ENCODE data around the gene ARID3C.
"Not testable (repeated sequence)": the region's sequence is repeated elsewhere in the genome, so short reads cannot be mapped to it uniquely, and the experiment has no call there.

DNA sequence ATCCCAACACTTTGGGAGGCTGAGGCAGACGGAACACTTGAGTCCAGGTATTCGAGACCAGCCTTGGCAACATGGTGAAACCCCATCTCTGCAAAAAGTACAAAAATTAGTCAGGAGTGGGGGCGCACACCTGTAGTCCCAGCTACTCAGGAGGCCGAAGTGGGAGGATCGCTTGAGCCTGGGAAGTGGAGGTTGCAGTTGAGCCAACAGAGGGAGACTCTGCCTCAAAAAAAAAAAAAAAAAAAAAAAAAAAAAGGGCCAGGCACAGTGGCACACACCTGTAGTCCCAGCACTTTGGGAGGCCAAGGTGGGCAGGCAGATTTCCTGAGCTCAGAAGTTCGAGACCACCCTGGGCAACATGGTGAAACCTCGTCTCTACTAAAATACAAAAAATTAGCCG lies 10.5 kb upstream of the ARID3C start:
- TF ChIP-seq MYC (IDR thresholded peaks at IDR 0.05; ENCODE audit: low read depth, low read length); MAX (IDR thresholded peaks at IDR 0.05; ENCODE audit: insufficient read depth, insufficient read length); POLR2A (IDR thresholded peaks at IDR 0.05; ENCODE audit: low read depth, low read length); POLR2AphosphoS5 (IDR thresholded peaks at IDR 0.05; ENCODE audit: insufficient read depth, low read depth, low read length); EZH2 (IDR thresholded peaks at IDR 0.05; ENCODE audit: borderline replicate concordance, low read depth, low read length, severe bottlenecking); JUN (IDR thresholded peaks at IDR 0.05; ENCODE audit: borderline replicate concordance, insufficient read depth, insufficient read length, low read depth); FOS (IDR thresholded peaks at IDR 0.05; ENCODE audit: borderline replicate concordance, insufficient read depth, low read length): not testable (repeated sequence)
- TF ChIP-seq, protein P1, sequence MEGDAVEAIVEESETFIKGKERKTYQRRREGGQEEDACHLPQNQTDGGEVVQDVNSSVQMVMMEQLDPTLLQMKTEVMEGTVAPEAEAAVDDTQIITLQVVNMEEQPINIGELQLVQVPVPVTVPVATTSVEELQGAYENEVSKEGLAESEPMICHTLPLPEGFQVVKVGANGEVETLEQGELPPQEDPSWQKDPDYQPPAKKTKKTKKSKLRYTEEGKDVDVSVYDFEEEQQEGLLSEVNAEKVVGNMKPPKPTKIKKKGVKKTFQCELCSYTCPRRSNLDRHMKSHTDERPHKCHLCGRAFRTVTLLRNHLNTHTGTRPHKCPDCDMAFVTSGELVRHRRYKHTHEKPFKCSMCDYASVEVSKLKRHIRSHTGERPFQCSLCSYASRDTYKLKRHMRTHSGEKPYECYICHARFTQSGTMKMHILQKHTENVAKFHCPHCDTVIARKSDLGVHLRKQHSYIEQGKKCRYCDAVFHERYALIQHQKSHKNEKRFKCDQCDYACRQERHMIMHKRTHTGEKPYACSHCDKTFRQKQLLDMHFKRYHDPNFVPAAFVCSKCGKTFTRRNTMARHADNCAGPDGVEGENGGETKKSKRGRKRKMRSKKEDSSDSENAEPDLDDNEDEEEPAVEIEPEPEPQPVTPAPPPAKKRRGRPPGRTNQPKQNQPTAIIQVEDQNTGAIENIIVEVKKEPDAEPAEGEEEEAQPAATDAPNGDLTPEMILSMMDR (IDR thresholded peaks at IDR 0.05; ENCODE audit: extremely low read depth in 1 of 2, insufficient read depth in 1 of 2, low read depth in 1 of 2, low read length in 2 of 2), result not testable (repeated sequence)

All from endothelial cell of umbilical vein (primary cell).